Mucosa of descending colon (tissue), 3 donors: ENCODE results near the gene STEAP2. TPM values are rescaled to one million over a fixed set of nuclear protein-coding genes. Genes with fewer than 3 reads are reported as not detected.

Source experiments
- ATAC-seq: fragments of 200-7000 bp; cut with Tn5 transposase; one replicate; pipeline ENCODE4 v1.9.1; 2020; ENCODE audit warnings: mild to moderate bottlenecking, moderate library complexity
- DNase-seq, 3 donors: peaks; one replicate each; pipeline ENCODE4 v3.0.0-alpha.2; 2020
- H3K36me3 ChIP-seq: fragments of 200-600 bp; one replicate; pipeline ENCODE4 v1.8.0; 2021; ENCODE audit warnings: low read depth, mild to moderate bottlenecking
- H3K4me1 ChIP-seq: fragments of 200-600 bp; one replicate; pipeline ENCODE4 v1.8.0; 2021; ENCODE audit warnings: low read depth, mild to moderate bottlenecking
- H3K4me3 ChIP-seq: fragments of 200-600 bp; one replicate; pipeline ENCODE4 v1.8.0; 2021; ENCODE audit warnings: mild to moderate bottlenecking
- H3K9me3 ChIP-seq: fragments of 200-600 bp; one replicate; pipeline ENCODE4 v1.8.0; 2021; ENCODE audit warnings: mild to moderate bottlenecking
- intact Hi-C, 2 donors: fragments of 100-400 bp; cut with DNase I in 1 of 2; cut with micrococcal nuclease in 1 of 2; formaldehyde crosslinking; loops; one replicate each; pipeline versions ENCODE4 v1.11.0 to v1.11.1; 2022; cut with DNase I, micrococcal nuclease
- total RNA-seq, 3 donors: library from RNA; stranded (reverse); fragmentation: NEBNext Ultra II Directional in 2 of 3; extraction: Animal tissue kit (Norgen Biotek cat#: 25700) in 2 of 3; gene quantifications; one replicate each; pipeline versions ENCODE4 v1.2.1 to v1.2.4, GENCODE V29; 2021 to 2023
- TF ChIP-seq, protein P1 (sequence below): fragments of 200-600 bp; IDR thresholded peaks from one replicate; pipeline ENCODE4 v1.8.0; 2022; ENCODE audit warnings: antibody characterized with exemption, mild to moderate bottlenecking
- donor health status: DM: no; HTN: no; CAD: no; lungs with moderate emphysema.
- donor health status: DM: no; HTN: no; CAD: no.
- donor health status: DM: no; HTN: yes; CAD: no.

Gene STEAP2
- total RNA-seq, 3 donors from 2014 or later, result 22.2 to 26.3 (median 23.1) TPM

DNA sequence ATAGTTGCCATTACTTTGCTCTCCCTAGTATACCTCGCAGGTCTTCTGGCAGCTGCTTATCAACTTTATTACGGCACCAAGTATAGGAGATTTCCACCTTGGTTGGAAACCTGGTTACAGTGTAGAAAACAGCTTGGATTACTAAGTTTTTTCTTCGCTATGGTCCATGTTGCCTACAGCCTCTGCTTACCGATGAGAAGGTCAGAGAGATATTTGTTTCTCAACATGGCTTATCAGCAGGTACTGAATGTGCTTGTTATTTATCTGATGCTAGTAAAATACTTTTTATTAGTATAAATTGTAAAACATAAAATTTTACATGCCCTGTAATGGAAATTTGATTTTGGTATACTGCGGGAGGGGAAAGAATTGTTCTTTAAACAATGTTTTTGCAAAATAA lies 15.7 kb downstream of the STEAP2 start:
- H3K4me1 ChIP-seq, result no peaks in the 10 kb centered on the region
- intact Hi-C loops, result no loop called here
- TF ChIP-seq, protein P1, sequence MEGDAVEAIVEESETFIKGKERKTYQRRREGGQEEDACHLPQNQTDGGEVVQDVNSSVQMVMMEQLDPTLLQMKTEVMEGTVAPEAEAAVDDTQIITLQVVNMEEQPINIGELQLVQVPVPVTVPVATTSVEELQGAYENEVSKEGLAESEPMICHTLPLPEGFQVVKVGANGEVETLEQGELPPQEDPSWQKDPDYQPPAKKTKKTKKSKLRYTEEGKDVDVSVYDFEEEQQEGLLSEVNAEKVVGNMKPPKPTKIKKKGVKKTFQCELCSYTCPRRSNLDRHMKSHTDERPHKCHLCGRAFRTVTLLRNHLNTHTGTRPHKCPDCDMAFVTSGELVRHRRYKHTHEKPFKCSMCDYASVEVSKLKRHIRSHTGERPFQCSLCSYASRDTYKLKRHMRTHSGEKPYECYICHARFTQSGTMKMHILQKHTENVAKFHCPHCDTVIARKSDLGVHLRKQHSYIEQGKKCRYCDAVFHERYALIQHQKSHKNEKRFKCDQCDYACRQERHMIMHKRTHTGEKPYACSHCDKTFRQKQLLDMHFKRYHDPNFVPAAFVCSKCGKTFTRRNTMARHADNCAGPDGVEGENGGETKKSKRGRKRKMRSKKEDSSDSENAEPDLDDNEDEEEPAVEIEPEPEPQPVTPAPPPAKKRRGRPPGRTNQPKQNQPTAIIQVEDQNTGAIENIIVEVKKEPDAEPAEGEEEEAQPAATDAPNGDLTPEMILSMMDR, result no peak
- no peak overlapping the region for H3K4me3 ChIP-seq
- DNase-seq (no peak), ATAC-seq (no peak)
- H3K36me3 ChIP-seq, result no peaks in the 10 kb centered on the region
- H3K9me3 ChIP-seq, result no peaks in the 10 kb centered on the region

GRCh38 chr7:90229682-90230081 lies 18.1 kb downstream of the STEAP2 start:
- ATAC-seq, result peak; percentile 93
- DNase-seq, result peak in 1 of 3 donors; percentile 32
- TF ChIP-seq, protein P1, result no peak
- Histone ChIP-seq H3K4me3 (no peak overlapping the region), H3K36me3 (no peaks in the 10 kb centered on the region), H3K9me3 (no peaks in the 10 kb centered on the region), H3K4me1 (no peaks in the 10 kb centered on the region)
- intact Hi-C loops, result no loop called here

GRCh38 chr7:90230834-90231233 lies 19.3 kb downstream of the STEAP2 start:
- Histone ChIP-seq H3K36me3 (no peaks in the 10 kb centered on the region), H3K4me1 (no peaks in the 10 kb centered on the region), H3K9me3 (no peaks in the 10 kb centered on the region), H3K4me3 (no peak overlapping the region)
- intact Hi-C loops, result no loop called here
- ATAC-seq, result no peak
- DNase-seq, result no peak
- TF ChIP-seq, protein P1, result no peak

- Histone ChIP-seq H3K4me1 (peaks cover 1% of the 10 kb centered on the region), H3K9me3 (no peaks in the 10 kb centered on the region), H3K36me3 (no peaks in the 10 kb centered on the region), H3K4me3 (no peak overlapping the region)
- ATAC-seq (peak; percentile 50), DNase-seq (no peak)
- intact Hi-C loops, result no loop called here
- TF ChIP-seq, protein P1, result no peak
These were observed 19.8 kb downstream of the STEAP2 start for GRCh38 chr7:90231304-90231703.

DNA sequence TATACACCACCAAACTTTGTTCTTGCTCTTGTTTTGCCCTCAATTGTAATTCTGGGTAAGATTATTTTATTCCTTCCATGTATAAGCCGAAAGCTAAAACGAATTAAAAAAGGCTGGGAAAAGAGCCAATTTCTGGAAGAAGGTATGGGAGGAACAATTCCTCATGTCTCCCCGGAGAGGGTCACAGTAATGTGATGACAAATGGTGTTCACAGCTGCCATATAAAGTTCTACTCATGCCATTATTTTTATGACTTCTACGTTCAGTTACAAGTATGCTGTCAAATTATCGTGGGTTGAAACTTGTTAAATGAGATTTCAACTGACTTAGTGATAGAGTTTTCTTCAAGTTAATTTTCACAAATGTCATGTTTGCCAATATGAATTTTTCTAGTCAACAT lies 20.9 kb downstream of the STEAP2 start:
- Histone ChIP-seq H3K9me3 (no peaks in the 10 kb centered on the region), H3K4me1 (peaks cover 13% of the 10 kb centered on the region), H3K36me3 (no peaks in the 10 kb centered on the region), H3K4me3 (no peak overlapping the region)
- intact Hi-C loops, result no loop called here
- TF ChIP-seq, protein P1, result no peak
- DNase-seq (no peak), ATAC-seq (no peak)

DNA sequence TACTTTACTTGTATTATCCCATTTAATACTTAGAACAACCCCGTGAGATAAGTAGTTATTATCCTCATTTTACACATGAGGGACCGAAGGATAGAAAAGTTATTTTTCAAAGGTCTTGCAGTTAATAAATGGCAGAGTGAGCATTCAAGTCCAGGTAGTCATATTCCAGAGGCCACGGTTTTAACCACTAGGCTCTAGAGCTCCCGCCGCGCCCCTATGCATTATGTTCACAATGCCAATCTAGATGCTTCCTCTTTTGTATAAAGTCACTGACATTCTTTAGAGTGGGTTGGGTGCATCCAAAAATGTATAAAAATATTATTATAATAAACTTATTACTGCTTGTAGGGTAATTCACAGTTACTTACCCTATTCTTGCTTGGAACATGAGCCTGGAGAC lies 22.0 kb downstream of the STEAP2 start:
- H3K9me3 ChIP-seq, result no peaks in the 10 kb centered on the region
- H3K4me3 ChIP-seq, result no peak overlapping the region
- TF ChIP-seq, protein P1, result no peak
- H3K4me1 ChIP-seq, result peaks cover 14% of the 10 kb centered on the region
- ATAC-seq (no peak), DNase-seq (no peak)
- intact Hi-C loops, result no loop called here
- no peaks in the 10 kb centered on the region for H3K36me3 ChIP-seq
